ENCODE measurements around the gene HLX. TPM values are rescaled to one million over a fixed set of nuclear protein-coding genes. Genes with fewer than 3 reads are reported as not detected.

The HLX gene
- total and polyA plus RNA-seq, 4 donors, result 3.0 to 8.3 (median 6.1) TPM

- TF ChIP-seq REST (IDR thresholded peaks at IDR 0.05) (no peak), ATF3 (IDR thresholded peaks at IDR 0.05) (no peak), EGR1 (IDR thresholded peaks at IDR 0.05; ENCODE audit: low read depth in 2 of 2) (no peak), NR2F2 (IDR thresholded peaks at IDR 0.05) (no peak), YY1 (IDR thresholded peaks at IDR 0.05) (no peak), MAX (IDR thresholded peaks at IDR 0.05) (no peak), HNF4G (IDR thresholded peaks at IDR 0.05) (no peak)
Observed at GRCh38 chr1:220889333-220889732, 10.1 kb downstream of the HLX start (continued).

GRCh38 chr1:220889848-220890287, 10.6 kb downstream of the HLX start:
- H3K4me3 ChIP-seq (ENCODE audit: low read depth in 1 of 3, low read length in 3 of 3), result no peak overlapping the region
- WGBS, result 57% methylated on average over 15 of the region's 15 CpGs
- no peak overlapping the region for H3K27ac ChIP-seq (ENCODE audit: low read depth in 1 of 2, low read length in 2 of 2)
- peaks cover 0 to 8% (median 6%) of the 10 kb centered on the region in 4 donors for H3K36me3 ChIP-seq (ENCODE audit: control insufficient read depth in 4 of 4, insufficient read depth in 3 of 4, low read depth in 1 of 4, low read length in 3 of 4)
- H3K9me3 ChIP-seq (ENCODE audit: control insufficient read depth in 4 of 4, low read length in 3 of 4), result peaks cover 0 to 3% (median 1%) of the 10 kb centered on the region in 4 donors
- H3K9ac ChIP-seq (ENCODE audit: low read depth in 1 of 2, low read length in 2 of 2), result no peak overlapping the region
- peaks cover 6 to 24% (median 19%) of the 10 kb centered on the region in 4 donors for H3K4me1 ChIP-seq (ENCODE audit: control insufficient read depth in 4 of 4, insufficient read depth in 4 of 4, low read length in 3 of 4)
- H3K27me3 ChIP-seq (ENCODE audit: control insufficient read depth in 4 of 4, insufficient read depth in 4 of 4, low read length in 3 of 4), result peaks cover 3 to 29% (median 11%) of the 10 kb centered on the region in 4 donors
- TF ChIP-seq RAD21 (IDR thresholded peaks at IDR 0.05), result no peak
- TF ChIP-seq NR2F2 (IDR thresholded peaks at IDR 0.05), result no peak
- TF ChIP-seq RXRA (IDR thresholded peaks at IDR 0.05), result no peak
- TF ChIP-seq TAF1 (conservative IDR thresholded peaks at IDR 0.05), result no peak
- TF ChIP-seq ATF3 (IDR thresholded peaks at IDR 0.05), result no peak
- TF ChIP-seq HNF4A (conservative IDR thresholded peaks at IDR 0.05), result no peak
- TF ChIP-seq GABPA (IDR thresholded peaks at IDR 0.05 in 1 of 2, conservative IDR thresholded peaks at IDR 0.05 in 1 of 2), result no peak
- TF ChIP-seq FOXA2 (IDR thresholded peaks at IDR 0.05), result no peak
- no peak for TF ChIP-seq JUND (IDR thresholded peaks at IDR 0.05)
- no peak for TF ChIP-seq SP1 (IDR thresholded peaks at IDR 0.05)
- TF ChIP-seq YY1 (IDR thresholded peaks at IDR 0.05), result no peak
- TF ChIP-seq, protein P1, sequence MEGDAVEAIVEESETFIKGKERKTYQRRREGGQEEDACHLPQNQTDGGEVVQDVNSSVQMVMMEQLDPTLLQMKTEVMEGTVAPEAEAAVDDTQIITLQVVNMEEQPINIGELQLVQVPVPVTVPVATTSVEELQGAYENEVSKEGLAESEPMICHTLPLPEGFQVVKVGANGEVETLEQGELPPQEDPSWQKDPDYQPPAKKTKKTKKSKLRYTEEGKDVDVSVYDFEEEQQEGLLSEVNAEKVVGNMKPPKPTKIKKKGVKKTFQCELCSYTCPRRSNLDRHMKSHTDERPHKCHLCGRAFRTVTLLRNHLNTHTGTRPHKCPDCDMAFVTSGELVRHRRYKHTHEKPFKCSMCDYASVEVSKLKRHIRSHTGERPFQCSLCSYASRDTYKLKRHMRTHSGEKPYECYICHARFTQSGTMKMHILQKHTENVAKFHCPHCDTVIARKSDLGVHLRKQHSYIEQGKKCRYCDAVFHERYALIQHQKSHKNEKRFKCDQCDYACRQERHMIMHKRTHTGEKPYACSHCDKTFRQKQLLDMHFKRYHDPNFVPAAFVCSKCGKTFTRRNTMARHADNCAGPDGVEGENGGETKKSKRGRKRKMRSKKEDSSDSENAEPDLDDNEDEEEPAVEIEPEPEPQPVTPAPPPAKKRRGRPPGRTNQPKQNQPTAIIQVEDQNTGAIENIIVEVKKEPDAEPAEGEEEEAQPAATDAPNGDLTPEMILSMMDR (IDR thresholded peaks at IDR 0.05; ENCODE audit: low read depth, low read length, missing input control), result no peak
- no peak for TF ChIP-seq EGR1 (IDR thresholded peaks at IDR 0.05; ENCODE audit: low read depth in 2 of 2)
- no peak for DNase-seq (ENCODE audit: low spot score)

Data from liver (tissue), 9 donors.